H1 (cell line): ENCODE data around the gene CAV3. TPM values are rescaled to one million over a fixed set of nuclear protein-coding genes. Genes with fewer than 3 reads are reported as not detected.
A peak's percentile ranks its signal among the peaks of the same experiment; 100 is the strongest.

Experiments
- CTCF ChIA-PET: fragments of 300-600 bp; sonication (Branson Sonifier 250); formaldehyde crosslinking; loops from one replicate; lab custom pipeline; 2021; ENCODE audit not compliant: partially characterized antibody; lab: Charles Lee
- POLR2A ChIA-PET: fragments of 300-600 bp; sonication (Branson Sonifier 250); formaldehyde crosslinking; loops from one replicate; lab custom pipeline; 2021; ENCODE audit warnings: inconsistent platforms; ENCODE audit not compliant: partially characterized antibody; lab: Charles Lee
- DNase-seq, 2 experiments: peaks; one replicate each; pipeline versions ENCODE4 v3.0.0 to v3.0.0-alpha.2; 2010 to 2022; ENCODE audit warnings: low spot score in 2 of 2, low read depth in 1 of 2, mixed read lengths in 1 of 2
- FAIRE-seq: peaks from 2 replicates; lab custom pipeline; 2011; peaks lifted over from hg19 to GRCh38; lab: Jason Lieb, UNC
- H2AFZ ChIP-seq: 2 replicates; pipeline ENCODE4 v1.8.1; 2012; ENCODE audit warnings: low read length, inconsistent platforms
- H2AK5ac ChIP-seq: 2 replicates; pipeline ENCODE4 v1.6.1; 2013; ENCODE audit warnings: low read depth, low read length
- H2BK120ac ChIP-seq: replicated peaks from 2 replicates; pipeline ENCODE3; 2013; ENCODE audit warnings: low read depth, low read length, inconsistent platforms
- H2BK12ac ChIP-seq: 2 replicates; pipeline ENCODE4 v1.6.1; 2013; ENCODE audit warnings: low read depth, low read length
- H2BK15ac ChIP-seq: 2 replicates; pipeline ENCODE4 v1.6.1; 2013; ENCODE audit warnings: low read length
- H2BK20ac ChIP-seq: 2 replicates; pipeline ENCODE4 v1.6.1; 2013; ENCODE audit warnings: low read length
- H2BK5ac ChIP-seq: 2 replicates; pipeline ENCODE4 v1.6.1; 2013; ENCODE audit warnings: low read depth, low read length
- H3K14ac ChIP-seq: 2 replicates; pipeline ENCODE4 v1.6.1; 2013; ENCODE audit warnings: inconsistent platforms; ENCODE audit not compliant: insufficient read length
- H3K18ac ChIP-seq: 2 replicates; pipeline ENCODE4 v1.6.1; 2013; ENCODE audit warnings: low read length; ENCODE audit errors: extremely low read depth
- H3K23ac ChIP-seq: 2 replicates; pipeline ENCODE4 v1.6.1; 2013; ENCODE audit warnings: inconsistent platforms; ENCODE audit not compliant: insufficient read length
- H3K23me2 ChIP-seq: 2 replicates; pipeline ENCODE4 v1.6.1; 2013; ENCODE audit warnings: low read depth, low read length
- H3K27ac ChIP-seq: 2 replicates; pipeline ENCODE4 v1.6.1; 2011; ENCODE audit warnings: low read depth, low read length, inconsistent platforms
- H3K27me3 ChIP-seq, 4 experiments: replicated peaks in 1 of 4; 1 replicate in 1 of 4; 2 replicates in 3 of 4; pipeline versions ENCODE4 v1.6.1 to v1.8.1; 2011 to 2013; ENCODE audit warnings: low read length in 3 of 4, mild to moderate bottlenecking in 3 of 4, inconsistent platforms in 2 of 4, mixed read lengths in 2 of 4, moderate library complexity in 1 of 4; ENCODE audit not compliant: control insufficient read depth in 3 of 4, insufficient read depth in 3 of 4; ENCODE audit errors: extremely low read depth in 1 of 4
- H3K36me3 ChIP-seq, 4 experiments: 2 replicates each; pipeline versions ENCODE4 v1.6.1 to v1.8.1; 2011 to 2013; ENCODE audit warnings: mild to moderate bottlenecking in 4 of 4, low read length in 3 of 4, moderate library complexity in 2 of 4, control low read depth in 1 of 4, inconsistent platforms in 1 of 4; ENCODE audit not compliant: insufficient read depth in 4 of 4, control insufficient read depth in 2 of 4
- H3K4ac ChIP-seq: replicated peaks from 2 replicates; pipeline ENCODE3; 2013; ENCODE audit warnings: low read length, low read depth, mixed read lengths, inconsistent platforms; ENCODE audit not compliant: insufficient read length
- H3K4me1 ChIP-seq, 4 experiments: replicated peaks in 1 of 4; 1 replicate in 1 of 4; 2 replicates in 3 of 4; pipeline versions ENCODE4 v1.6.1 to v1.8.1; 2011 to 2013; ENCODE audit warnings: low read length in 3 of 4, inconsistent platforms in 2 of 4, mixed read lengths in 1 of 4; ENCODE audit not compliant: insufficient read depth in 4 of 4, control insufficient read depth in 3 of 4
- H3K4me2 ChIP-seq, 2 experiments: 2 replicates each; pipeline versions ENCODE4 v1.6.1 to v1.8.1; 2011 to 2013; ENCODE audit warnings: low read depth in 2 of 2, low read length in 2 of 2, control low read depth in 1 of 2, inconsistent platforms in 1 of 2, mild to moderate bottlenecking in 1 of 2; ENCODE audit not compliant: insufficient read depth in 1 of 2
- H3K4me3 ChIP-seq, 4 experiments: fragments of 200-600, 300-600 bp in 1 of 4; sonication (generic), shearing (Covaris generic), sonication (Bioruptor Twin) in 1 of 4; 2 replicates each; pipeline versions ENCODE4 v1.5.1 to v1.8.1; 2011 to 2016; ENCODE audit warnings: low read length in 4 of 4, low read depth in 3 of 4, control low read depth in 2 of 4, inconsistent platforms in 2 of 4, mild to moderate bottlenecking in 2 of 4, mixed read lengths in 1 of 4, moderate library complexity in 1 of 4; ENCODE audit not compliant: insufficient read depth in 2 of 4; ENCODE audit errors: extremely low read depth in 1 of 4
- H3K56ac ChIP-seq: replicated peaks from 2 replicates; pipeline ENCODE3; 2013; ENCODE audit warnings: low read depth, mild to moderate bottlenecking, mixed read lengths, low read length, inconsistent platforms; ENCODE audit not compliant: insufficient read length
- H3K79me1 ChIP-seq: 2 replicates; pipeline ENCODE4 v1.6.1; 2013; ENCODE audit warnings: low read depth, low read length, control low read depth
- H3K79me2 ChIP-seq, 2 experiments: 2 replicates each; pipeline versions ENCODE4 v1.6.1 to v1.8.1; 2012 to 2013; ENCODE audit warnings: low read length in 2 of 2, mild to moderate bottlenecking in 2 of 2, inconsistent platforms in 1 of 2; ENCODE audit not compliant: insufficient read depth in 2 of 2, control insufficient read depth in 1 of 2
- H3K9ac ChIP-seq, 4 experiments: replicated peaks in 1 of 4; 1 replicate in 1 of 4; 2 replicates in 3 of 4; pipeline versions ENCODE4 v1.6.1 to v1.8.1; 2011 to 2013; ENCODE audit warnings: low read depth in 3 of 4, low read length in 3 of 4, control low read depth in 2 of 4, mild to moderate bottlenecking in 2 of 4, moderate library complexity in 2 of 4, inconsistent platforms in 1 of 4; ENCODE audit errors: extremely low read depth in 1 of 4
- H3K9me3 ChIP-seq, 2 experiments: 2 replicates each; pipeline versions ENCODE4 v1.6.1 to v1.8.1; 2012 to 2013; ENCODE audit warnings: mild to moderate bottlenecking in 2 of 2, moderate library complexity in 2 of 2, control low read depth in 1 of 2, inconsistent platforms in 1 of 2, low read depth in 1 of 2, low read length in 1 of 2, mixed read lengths in 1 of 2; ENCODE audit not compliant: insufficient read depth in 2 of 2
- H4K20me1 ChIP-seq, 2 experiments: replicated peaks in 1 of 2; 2 replicates each; pipeline versions ENCODE3 to v1.8.1; 2011 to 2013; ENCODE audit warnings: inconsistent platforms in 2 of 2, low read length in 2 of 2, mild to moderate bottlenecking in 1 of 2; ENCODE audit not compliant: insufficient read depth in 2 of 2, control insufficient read depth in 1 of 2
- H4K5ac ChIP-seq: 2 replicates; pipeline ENCODE4 v1.6.1; 2013; ENCODE audit warnings: low read length, low read depth, mixed read lengths, inconsistent platforms; ENCODE audit not compliant: insufficient read length
- H4K8ac ChIP-seq: 2 replicates; pipeline ENCODE4 v1.8.0; 2013; ENCODE audit warnings: mild to moderate bottlenecking, moderate library complexity, low read length, inconsistent platforms; ENCODE audit not compliant: insufficient read depth; ENCODE audit errors: extremely low read depth
- H4K91ac ChIP-seq: replicated peaks from 2 replicates; pipeline ENCODE3; 2013; ENCODE audit warnings: low read length, mixed read lengths, inconsistent platforms; ENCODE audit not compliant: insufficient read length
- CBX5 ChIP-seq: fragments of 300-800, 300-1000 bp; sonication (generic); IDR thresholded peaks from 2 replicates; pipeline ENCODE4 v1.7.1; 2016; ENCODE audit warnings: antibody characterized with exemption, low read length, low read depth
- CREB1 ChIP-seq: IDR thresholded peaks from 2 replicates; pipeline ENCODE4 v1.6.1; 2012; ENCODE audit warnings: inconsistent platforms
- EP300 ChIP-seq, 2 experiments: IDR thresholded peaks; 1 replicate in 1 of 2; 2 replicates in 1 of 2; pipeline ENCODE4 v1.6.1; 2011 to 2012; ENCODE audit warnings: low read depth in 2 of 2, low read length in 2 of 2, mild to moderate bottlenecking in 2 of 2, borderline replicate concordance in 1 of 2, inconsistent platforms in 1 of 2, moderate library complexity in 1 of 2
- GABPA ChIP-seq: IDR thresholded peaks from 2 replicates; pipeline ENCODE4 v1.6.1; 2011; ENCODE audit warnings: mild to moderate bottlenecking, low read length, moderate library complexity, borderline replicate concordance; ENCODE audit not compliant: insufficient read depth
- GTF2F1 ChIP-seq: IDR thresholded peaks from 2 replicates; pipeline ENCODE4 v1.6.1; 2012; ENCODE audit warnings: low read depth, low read length, improper control_type of control experiment, borderline replicate concordance
- HDAC6 ChIP-seq: IDR thresholded peaks from one replicate; pipeline ENCODE4 v1.7.1; 2012; ENCODE audit warnings: low read depth, mild to moderate bottlenecking, inconsistent platforms, low read length, moderate library complexity
- JUN ChIP-seq: IDR thresholded peaks from 2 replicates; pipeline ENCODE4 v1.6.1; 2011; ENCODE audit warnings: low read depth, mild to moderate bottlenecking, improper control_type of control experiment, low read length
- KDM4A ChIP-seq: IDR thresholded peaks from one replicate; pipeline ENCODE4 v1.7.1; 2012; ENCODE audit warnings: low read depth, mild to moderate bottlenecking, moderate library complexity, low read length, inconsistent platforms; ENCODE audit not compliant: severe bottlenecking
- SUZ12 ChIP-seq: fragments of 200-600 bp; sonication (generic); IDR thresholded peaks from 2 replicates; pipeline ENCODE4 v1.6.1; 2012; ENCODE audit warnings: mild to moderate bottlenecking, inconsistent platforms, low read length, moderate library complexity, mixed read lengths
- TAF1 ChIP-seq: IDR thresholded peaks from 2 replicates; pipeline ENCODE4 v1.6.1; 2011; ENCODE audit warnings: mild to moderate bottlenecking, low read depth, low read length
- WGBS, 2 experiments: shearing (Covaris generic) in 1 of 2; methylation state at CpG; one replicate each; pipeline versions ENCODE4 v1.1.6 to v1.1.7; 2013 to 2015; ENCODE audit warnings: low lambda C conversion rate in 2 of 2, mixed read lengths in 2 of 2, inconsistent platforms in 1 of 2, low coverage in 1 of 2, missing lambda C conversion rate in 1 of 2; ENCODE audit not compliant: insufficient replicate concordance in 2 of 2, insufficient coverage in 1 of 2, insufficient read length in 1 of 2; ENCODE audit errors: extremely low coverage in 1 of 2, missing lambda C conversion rate in 1 of 2; 5-methylcytosine and 5-hydroxymethylcytosine counted together
- polyA plus RNA-seq, 7 experiments: library from polyadenylated mRNA; depleted of rRNA in 3 of 7; stranded (reverse) in 5 of 7; unstranded in 2 of 7; fragments of >200 nt in 5 of 7; fragments of 200-250 nt in 2 of 7; gene quantifications; 1 replicate in 5 of 7; 2 replicates in 1 of 7; 4 replicates in 1 of 7; pipeline versions ENCODE4 v1.2.1 to v1.2.3, GENCODE V29; 2011 to 2013; ENCODE audit warnings: missing spikeins in 2 of 7, mixed read lengths in 2 of 7
- total RNA-seq: library from RNA; stranded (reverse); fragmentation: NEBNext Ultra II Directional; extraction: Animal tissue kit (Norgen Biotek cat#: 25700); gene quantifications from 2 replicates; pipeline ENCODE4 v1.2.1, GENCODE V29; 2021
- TF ChIP-seq, protein P1 (sequence below), 3 experiments: IDR thresholded peaks; 1 replicate in 2 of 3; 2 replicates in 1 of 3; pipeline versions ENCODE4 v1.5.1 to v1.6.1; 2011; ENCODE audit warnings: low read length in 3 of 3, mild to moderate bottlenecking in 3 of 3, inconsistent platforms in 2 of 3, low read depth in 1 of 3, moderate library complexity in 1 of 3; ENCODE audit not compliant: insufficient read depth in 1 of 3; ENCODE audit errors: control extremely low read depth in 1 of 3

Gene CAV3
- total and polyA plus RNA-seq, 2 of the 8 experiments (the other 6 are each of a cell fraction or from before 2014, with no cell fraction given) = not detected

DNA sequence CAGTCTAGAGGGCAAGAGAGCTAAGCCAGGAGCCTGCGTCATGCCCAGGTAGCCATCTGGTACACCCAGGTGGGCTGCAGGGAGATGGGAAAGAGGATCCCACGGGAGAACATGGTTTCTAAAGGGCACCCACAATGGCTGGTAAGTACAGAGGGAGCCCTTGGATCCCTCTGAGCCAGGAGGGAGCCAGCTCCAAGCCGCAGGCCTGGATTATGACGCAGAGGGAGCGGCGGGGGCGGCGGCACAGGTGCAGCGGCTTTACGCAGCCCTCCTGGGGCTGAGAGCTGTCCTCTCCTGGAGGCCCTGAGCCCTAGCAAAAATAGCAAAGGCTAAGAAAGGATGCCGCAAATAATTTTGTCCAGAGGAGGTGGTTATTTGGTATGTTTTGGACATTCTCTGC, 2.8 kb downstream of the CAV3 start:
- no peak overlapping the region for H2BK12ac ChIP-seq
- H4K8ac ChIP-seq = no peak overlapping the region
- no peaks in the 10 kb centered on the region for H3K79me1 ChIP-seq
- H3K9me3 ChIP-seq = no peaks in the 10 kb centered on the region
- no peak overlapping the region for H4K5ac ChIP-seq
- no peak overlapping the region for H2BK5ac ChIP-seq
- CTCF ChIA-PET = interaction anchor here (0.8 to 1.3 kb wide), 4 partner anchors 9 to 24 kb away, joined by 3 read pairs; no protein-coding TSS in a partner anchor
- H2BK20ac ChIP-seq = no peak overlapping the region
- no peak overlapping the region for H3K23ac ChIP-seq
- no peak overlapping the region for H3K27ac ChIP-seq
- H3K23me2 ChIP-seq = no peaks in the 10 kb centered on the region; the same call in 1 of the 2 replicates
- no peaks in the 10 kb centered on the region for H4K20me1 ChIP-seq
- no peak overlapping the region for H3K4me2 ChIP-seq
- DNase-seq = no peak
- H2BK15ac ChIP-seq = peak overlapping the region; percentile 76; the same call in 1 of the 2 replicates
- no peak overlapping the region for H2AFZ ChIP-seq
- no peak overlapping the region for H3K4ac ChIP-seq
- no peak overlapping the region for H2BK120ac ChIP-seq
- no peaks in the 10 kb centered on the region for H3K36me3 ChIP-seq
- H3K14ac ChIP-seq = no peak overlapping the region
- POLR2A ChIA-PET = no interaction called here
- H3K18ac ChIP-seq = no peak overlapping the region
- no peaks in the 10 kb centered on the region for H3K79me2 ChIP-seq
- no peak overlapping the region for H3K9ac ChIP-seq
- FAIRE-seq = no peak
- peaks cover 0 to 4% (median 0%) of the 10 kb centered on the region in 4 experiments; a peak in 1 of 7 replicates for H3K27me3 ChIP-seq
- H3K4me3 ChIP-seq = no peak overlapping the region
- peaks cover 0 to 7% (median 6%) of the 10 kb centered on the region in 4 experiments; a peak in 5 of 7 replicates for H3K4me1 ChIP-seq
- no peak overlapping the region for H3K56ac ChIP-seq
- H4K91ac ChIP-seq = no peak overlapping the region
- no peak overlapping the region for H2AK5ac ChIP-seq
- 99% methylated on average over 11 of the region's 11 CpGs; no CpG with 5 or more reads in 1 of the 2 experiments for WGBS, 2 experiments
- TF ChIP-seq CBX5 (no peak), SUZ12 (no peak), EP300 (IDR thresholded peaks at IDR 0.05; ENCODE audit: borderline replicate concordance in 1 of 2, low read depth in 2 of 2, low read length in 2 of 2) (no peak), GTF2F1 (no peak), GABPA (no peak), CREB1 (no peak), TAF1 (no peak), KDM4A (no peak), HDAC6 (no peak), JUN (no peak)
- TF ChIP-seq, protein P1, sequence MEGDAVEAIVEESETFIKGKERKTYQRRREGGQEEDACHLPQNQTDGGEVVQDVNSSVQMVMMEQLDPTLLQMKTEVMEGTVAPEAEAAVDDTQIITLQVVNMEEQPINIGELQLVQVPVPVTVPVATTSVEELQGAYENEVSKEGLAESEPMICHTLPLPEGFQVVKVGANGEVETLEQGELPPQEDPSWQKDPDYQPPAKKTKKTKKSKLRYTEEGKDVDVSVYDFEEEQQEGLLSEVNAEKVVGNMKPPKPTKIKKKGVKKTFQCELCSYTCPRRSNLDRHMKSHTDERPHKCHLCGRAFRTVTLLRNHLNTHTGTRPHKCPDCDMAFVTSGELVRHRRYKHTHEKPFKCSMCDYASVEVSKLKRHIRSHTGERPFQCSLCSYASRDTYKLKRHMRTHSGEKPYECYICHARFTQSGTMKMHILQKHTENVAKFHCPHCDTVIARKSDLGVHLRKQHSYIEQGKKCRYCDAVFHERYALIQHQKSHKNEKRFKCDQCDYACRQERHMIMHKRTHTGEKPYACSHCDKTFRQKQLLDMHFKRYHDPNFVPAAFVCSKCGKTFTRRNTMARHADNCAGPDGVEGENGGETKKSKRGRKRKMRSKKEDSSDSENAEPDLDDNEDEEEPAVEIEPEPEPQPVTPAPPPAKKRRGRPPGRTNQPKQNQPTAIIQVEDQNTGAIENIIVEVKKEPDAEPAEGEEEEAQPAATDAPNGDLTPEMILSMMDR (IDR thresholded peaks at IDR 0.05; ENCODE audit: control extremely low read depth in 1 of 3, insufficient read depth in 1 of 3, low read depth in 1 of 3, low read length in 3 of 3) = no peak
